IPS-18a (cell line): ENCODE data around the gene KCNT1.

Source experiments
- H3K27ac ChIP-seq: one replicate; pipeline ENCODE4 v1.5.1; 2013; ENCODE audit warnings: low read length
- H3K27me3 ChIP-seq: one replicate; pipeline ENCODE4 v1.6.1; 2013; ENCODE audit warnings: mild to moderate bottlenecking, low read length; ENCODE audit not compliant: control insufficient read depth, insufficient read depth
- H3K36me3 ChIP-seq: one replicate; pipeline ENCODE4 v1.6.1; 2013; ENCODE audit warnings: low read depth, low read length; ENCODE audit not compliant: control insufficient read depth
- H3K4me1 ChIP-seq: one replicate; pipeline ENCODE4 v1.6.1; 2013; ENCODE audit warnings: low read depth, low read length; ENCODE audit not compliant: control insufficient read depth
- H3K4me3 ChIP-seq: one replicate; pipeline ENCODE4 v1.5.1; 2013; ENCODE audit warnings: low read length
- H3K9ac ChIP-seq: one replicate; pipeline ENCODE4 v1.6.1; 2013; ENCODE audit warnings: mild to moderate bottlenecking, low read length, moderate library complexity
- H3K9me3 ChIP-seq: one replicate; pipeline ENCODE4 v1.6.1; 2013; ENCODE audit warnings: low read depth, low read length; ENCODE audit not compliant: control insufficient read depth

The KCNT1 gene

DNA sequence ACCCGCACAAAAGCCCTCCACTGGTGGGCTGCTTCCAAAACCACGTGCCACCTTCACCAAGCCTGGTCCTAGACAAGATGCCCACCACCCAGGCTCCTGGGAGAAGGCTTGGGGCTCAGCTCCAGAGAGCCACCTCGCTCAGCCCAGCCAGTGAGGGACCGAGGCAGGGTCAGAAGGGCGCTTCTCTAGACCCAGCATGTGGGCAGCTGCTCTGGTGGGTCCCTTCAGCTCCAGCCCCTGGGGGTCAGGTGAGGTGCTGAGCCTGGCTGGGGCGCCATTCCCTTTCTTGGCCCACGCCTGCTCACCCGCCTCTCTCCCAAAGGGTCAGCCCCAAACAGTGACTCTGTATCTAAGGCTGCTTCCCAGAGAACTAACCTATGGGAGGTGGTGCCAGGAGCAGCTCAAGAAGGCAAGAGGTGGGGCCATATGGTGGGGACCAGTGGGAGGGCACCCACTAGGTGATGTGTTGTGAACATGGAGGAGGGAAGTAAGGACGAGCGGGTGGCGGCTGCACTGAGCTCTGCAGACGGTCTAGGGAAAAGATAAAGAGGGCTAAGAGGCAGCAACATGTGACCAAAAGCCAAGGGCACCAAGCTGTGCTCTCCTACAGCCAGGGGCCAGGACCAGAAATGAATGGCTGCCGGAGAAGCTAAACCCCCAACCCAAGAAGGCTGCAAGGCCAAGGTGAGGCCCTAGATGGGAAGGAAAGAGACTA, 126.0 kb downstream of the KCNT1 start:
- Histone ChIP-seq H3K27me3 (no peaks in the 10 kb centered on the region), H3K27ac (no peak overlapping the region), H3K4me3 (no peak overlapping the region), H3K36me3 (peaks cover 22% of the 10 kb centered on the region), H3K9ac (no peak overlapping the region), H3K4me1 (no peaks in the 10 kb centered on the region), H3K9me3 (no peaks in the 10 kb centered on the region)

DNA sequence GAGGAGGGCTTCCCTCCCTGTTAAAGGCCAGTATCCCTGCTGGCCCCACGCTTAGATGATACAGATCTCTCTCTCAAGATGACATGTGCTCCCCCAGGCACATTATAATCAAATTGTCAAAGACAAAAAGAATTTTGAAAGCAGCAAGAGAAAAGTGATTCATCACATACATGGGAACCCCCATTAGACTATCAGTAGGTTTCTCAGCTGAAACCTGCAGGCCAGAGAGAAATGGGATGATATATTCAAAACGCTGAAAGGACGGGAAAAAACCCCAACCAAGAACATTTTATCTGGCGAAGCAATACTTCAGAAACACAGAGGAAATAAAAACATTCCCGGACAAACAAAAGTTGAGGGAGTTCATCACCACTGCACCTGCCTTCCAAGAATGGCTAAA, 126.7 kb downstream of the KCNT1 start:
- Histone ChIP-seq H3K4me3 (no peak overlapping the region), H3K9ac (no peak overlapping the region), H3K4me1 (no peaks in the 10 kb centered on the region), H3K27ac (no peak overlapping the region), H3K27me3 (no peaks in the 10 kb centered on the region), H3K36me3 (peaks cover 15% of the 10 kb centered on the region), H3K9me3 (no peaks in the 10 kb centered on the region)

DNA sequence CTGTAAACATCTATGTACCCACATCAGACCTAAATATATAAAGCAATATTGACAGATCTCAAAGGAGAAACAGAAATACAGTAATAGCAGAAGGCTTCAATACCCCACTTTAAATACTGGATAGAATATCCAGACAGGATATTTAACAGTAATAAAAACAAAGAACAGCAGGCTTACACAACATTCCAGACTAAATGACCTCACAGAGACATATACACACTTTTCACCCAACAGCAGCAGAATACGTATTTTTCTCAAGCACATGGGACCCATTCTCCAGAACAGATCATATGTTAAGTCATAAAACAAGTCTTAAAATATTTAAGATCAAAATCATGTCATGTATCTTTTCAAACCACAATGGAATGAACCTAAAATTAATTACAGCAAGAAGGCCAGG, 128.5 kb downstream of the KCNT1 start:
- no peak overlapping the region for H3K4me3 ChIP-seq
- H3K36me3 ChIP-seq: peaks cover 9% of the 10 kb centered on the region
- H3K27me3 ChIP-seq: no peaks in the 10 kb centered on the region
- no peak overlapping the region for H3K27ac ChIP-seq
- H3K9ac ChIP-seq: no peak overlapping the region
- H3K9me3 ChIP-seq: no peaks in the 10 kb centered on the region
- H3K4me1 ChIP-seq: no peaks in the 10 kb centered on the region

DNA sequence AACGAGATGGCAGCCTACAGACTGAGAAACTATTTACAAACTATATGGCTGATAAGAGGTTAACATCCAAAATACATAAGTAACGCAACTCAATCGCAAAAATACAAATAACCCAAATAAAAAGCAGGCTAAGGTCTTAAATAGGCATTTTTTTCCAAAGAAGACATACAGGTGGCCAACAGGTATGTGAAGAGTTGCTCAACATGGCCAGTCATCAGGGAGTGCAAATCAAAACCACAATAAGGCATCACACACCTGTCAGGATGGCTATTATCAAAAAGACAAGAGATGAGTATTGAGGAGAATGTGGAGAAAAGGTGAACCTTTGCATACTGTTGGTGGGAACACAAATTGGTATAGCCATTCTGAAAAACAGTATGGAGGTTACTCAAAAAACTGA, 131.9 kb downstream of the KCNT1 start:
- Histone ChIP-seq H3K9me3 (no peaks in the 10 kb centered on the region), H3K27ac (no peak overlapping the region), H3K27me3 (no peaks in the 10 kb centered on the region), H3K36me3 (no peaks in the 10 kb centered on the region), H3K9ac (no peak overlapping the region), H3K4me1 (no peaks in the 10 kb centered on the region), H3K4me3 (no peak overlapping the region)

DNA sequence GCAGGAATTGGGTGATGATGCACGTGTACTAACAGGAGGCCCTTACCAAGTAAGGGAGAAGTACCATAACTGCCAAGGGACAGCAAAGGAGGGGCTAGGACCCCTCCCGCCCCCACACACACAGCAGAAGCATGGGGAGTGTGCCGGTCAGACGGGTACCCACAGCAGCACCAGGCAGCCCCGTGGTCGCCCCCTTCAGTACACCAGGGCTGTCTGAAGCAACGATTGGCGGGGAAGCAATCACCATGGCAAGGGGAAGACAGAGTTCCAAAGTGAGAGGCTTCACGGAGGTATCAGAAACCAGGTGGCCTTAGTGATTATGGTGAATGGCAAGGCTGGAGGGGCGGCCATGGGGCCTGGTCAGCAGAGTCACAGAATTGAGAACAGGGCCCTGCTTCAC, 133.1 kb downstream of the KCNT1 start:
- H3K36me3 ChIP-seq: no peaks in the 10 kb centered on the region
- H3K4me3 ChIP-seq: no peak overlapping the region
- no peaks in the 10 kb centered on the region for H3K9me3 ChIP-seq
- H3K9ac ChIP-seq: no peak overlapping the region
- H3K27me3 ChIP-seq: no peaks in the 10 kb centered on the region
- H3K4me1 ChIP-seq: peaks cover under 1% of the 10 kb centered on the region
- no peak overlapping the region for H3K27ac ChIP-seq

DNA sequence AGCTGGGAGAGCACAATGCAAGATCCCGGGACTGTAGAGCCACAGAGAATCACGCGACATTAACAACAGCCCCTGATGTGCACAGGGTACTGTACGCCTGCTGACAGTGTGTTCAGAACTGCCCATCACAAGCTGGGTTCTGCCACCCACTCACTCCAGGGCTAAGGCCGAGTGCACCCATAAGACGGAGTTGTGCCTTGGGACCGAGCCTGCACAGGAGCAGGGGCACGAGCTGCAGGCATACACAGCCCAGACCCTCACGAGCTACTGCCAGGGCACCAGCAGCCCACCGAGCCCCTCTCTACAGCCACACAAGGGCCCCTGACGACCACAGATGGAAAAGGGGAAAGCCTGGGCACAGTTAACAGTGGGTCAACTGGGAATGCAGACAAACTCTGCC, 137.5 kb downstream of the KCNT1 start:
- Histone ChIP-seq H3K36me3 (no peaks in the 10 kb centered on the region), H3K4me1 (peaks cover 14% of the 10 kb centered on the region)

DNA sequence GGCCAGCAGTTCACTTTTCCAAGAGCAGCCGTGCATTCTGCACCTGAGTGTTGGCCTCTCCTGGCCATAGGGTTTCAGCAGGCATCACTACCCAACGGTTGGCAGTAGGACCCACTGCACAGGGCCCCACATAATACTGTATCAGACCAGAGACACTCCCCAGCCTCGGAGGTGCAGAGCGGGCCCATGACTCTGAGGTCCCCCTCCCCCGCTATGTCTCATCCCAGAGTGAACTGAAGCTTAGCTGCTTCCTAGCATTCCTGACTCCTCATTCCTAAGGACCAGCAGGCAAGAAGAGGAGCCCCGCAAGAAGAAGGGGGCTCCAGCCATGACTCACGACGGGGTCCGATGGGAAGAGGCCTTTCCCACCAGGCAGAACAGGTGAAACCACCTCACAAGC, 138.1 kb downstream of the KCNT1 start:
- H3K4me3 ChIP-seq: no peak overlapping the region
- H3K27ac ChIP-seq: peak overlapping the region; percentile 49
- H3K27me3 ChIP-seq: no peaks in the 10 kb centered on the region
- no peaks in the 10 kb centered on the region for H3K9me3 ChIP-seq
- no peaks in the 10 kb centered on the region for H3K36me3 ChIP-seq
- H3K4me1 ChIP-seq: peaks cover 14% of the 10 kb centered on the region
- H3K9ac ChIP-seq: no peak overlapping the region

More for the DNA sequence above, 137.5 kb downstream of the KCNT1 start:
- no peaks in the 10 kb centered on the region for H3K9me3 ChIP-seq
- H3K9ac ChIP-seq: no peak overlapping the region
- no peak overlapping the region for H3K27ac ChIP-seq
- no peaks in the 10 kb centered on the region for H3K27me3 ChIP-seq
- H3K4me3 ChIP-seq: no peak overlapping the region

DNA sequence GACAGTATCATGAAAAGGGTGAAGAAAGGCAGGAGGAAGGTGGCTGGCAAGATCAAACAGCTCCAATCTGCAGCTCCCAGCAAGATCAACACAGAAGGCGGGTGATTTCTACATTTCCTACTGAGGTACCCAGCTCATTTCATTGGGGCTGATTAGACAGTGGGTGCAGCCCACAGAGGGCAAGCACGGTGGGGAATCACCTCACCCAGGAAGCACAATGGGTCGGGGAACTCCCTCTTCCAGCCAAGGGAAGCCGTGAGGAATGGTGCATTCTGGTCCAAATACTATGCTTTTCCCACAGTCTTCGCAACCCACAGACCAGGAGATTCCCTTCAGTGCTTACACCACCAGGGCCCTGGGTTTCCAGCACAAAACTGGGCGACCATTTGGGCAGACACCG, 138.6 kb downstream of the KCNT1 start:
- Histone ChIP-seq H3K4me3 (no peak overlapping the region), H3K27me3 (no peaks in the 10 kb centered on the region), H3K4me1 (peaks cover 14% of the 10 kb centered on the region), H3K9me3 (no peaks in the 10 kb centered on the region), H3K9ac (no peak overlapping the region), H3K27ac (peak overlapping the region; percentile 49), H3K36me3 (no peaks in the 10 kb centered on the region)
